Inflammatory macrophage treated with lipopolysaccharide for 4 hours (primary cell): ENCODE data around the gene ZNF784.
A peak's percentile ranks its signal among the peaks of the same experiment; 100 is the strongest.
"Not testable (repeated sequence)": the region's sequence is repeated elsewhere in the genome, so short reads cannot be mapped to it uniquely, and the experiment has no call there.

Source experiments
- DNase-seq: peaks from one replicate; pipeline ENCODE4 v3.0.0-alpha.2; 2020

The ZNF784 gene

GRCh38 chr19:55580628-55581144 is 43.7 kb downstream of the ZNF784 start, which contains the start of gene ZNF579:
ZNF579 (minus strand) TSS chr19:55580848; CDS start chr19:55579639, 1,209 bp downstream.
- peak; percentile 83 for DNase-seq

GRCh38 chr19:55579766-55580621 is 44.4 kb downstream of the ZNF784 start:
- DNase-seq = no peak

GRCh38 chr19:55578761-55579747 is 45.3 kb downstream of the ZNF784 start:
- no peak for DNase-seq

- DNase-seq = no peak
Measured at GRCh38 chr19:55578031-55578760, 46.2 kb downstream of the ZNF784 start.

- DNase-seq = no peak
Measured at GRCh38 chr19:55576746-55577145, 47.6 kb downstream of the ZNF784 start.

- not testable (repeated sequence) for DNase-seq
Measured at GRCh38 chr19:55573929-55574328, 50.4 kb downstream of the ZNF784 start.
